GM12873 (cell line): Measurements from ENCODE around the gene RNF213.

Experiments used
- CTCF ChIP-seq: IDR thresholded peaks from 2 replicates; pipeline ENCODE4 v1.5.1; 2012; ENCODE audit warnings: low read depth, mild to moderate bottlenecking, moderate library complexity, low read length, control low read depth; ENCODE audit not compliant: insufficient read depth; ENCODE audit errors: missing control alignments

The RNF213 gene

DNA sequence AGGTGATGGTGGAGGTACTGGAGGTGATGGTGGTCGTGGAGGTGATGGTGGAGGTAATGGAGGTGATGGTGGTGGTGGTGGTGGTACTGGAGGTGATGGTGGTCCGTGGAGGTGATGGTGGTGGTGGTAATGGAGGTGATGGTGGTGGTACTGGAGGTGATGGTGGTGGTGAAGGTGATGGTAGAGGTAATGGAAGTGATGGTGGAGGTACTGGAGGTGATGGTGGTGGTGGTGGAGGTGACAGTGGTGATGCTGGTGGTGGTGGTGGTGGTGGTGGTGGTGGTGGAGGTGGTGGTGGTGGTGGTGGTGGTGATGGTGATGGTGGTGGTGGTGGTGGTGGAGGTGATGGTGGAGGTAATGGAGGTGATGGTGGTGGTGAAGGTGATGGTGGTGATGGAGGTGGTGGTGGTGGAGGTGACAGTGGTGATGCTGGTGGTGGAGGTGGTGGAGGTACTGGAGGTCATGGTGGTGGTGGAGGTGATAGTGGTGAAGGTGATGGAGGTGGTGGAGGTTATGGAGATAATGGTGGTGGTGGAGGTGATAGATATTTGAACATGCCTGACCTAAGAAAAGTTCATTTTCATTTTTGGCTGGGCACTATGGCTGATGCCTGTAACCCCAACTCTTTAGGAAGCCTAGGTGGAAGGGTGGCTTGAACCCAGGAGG, 55.0 kb downstream of the RNF213 start:
- TF ChIP-seq CTCF: no peak

GRCh38 chr17:80316431-80316830, 55.8 kb downstream of the RNF213 start:
- TF ChIP-seq CTCF: no peak

DNA sequence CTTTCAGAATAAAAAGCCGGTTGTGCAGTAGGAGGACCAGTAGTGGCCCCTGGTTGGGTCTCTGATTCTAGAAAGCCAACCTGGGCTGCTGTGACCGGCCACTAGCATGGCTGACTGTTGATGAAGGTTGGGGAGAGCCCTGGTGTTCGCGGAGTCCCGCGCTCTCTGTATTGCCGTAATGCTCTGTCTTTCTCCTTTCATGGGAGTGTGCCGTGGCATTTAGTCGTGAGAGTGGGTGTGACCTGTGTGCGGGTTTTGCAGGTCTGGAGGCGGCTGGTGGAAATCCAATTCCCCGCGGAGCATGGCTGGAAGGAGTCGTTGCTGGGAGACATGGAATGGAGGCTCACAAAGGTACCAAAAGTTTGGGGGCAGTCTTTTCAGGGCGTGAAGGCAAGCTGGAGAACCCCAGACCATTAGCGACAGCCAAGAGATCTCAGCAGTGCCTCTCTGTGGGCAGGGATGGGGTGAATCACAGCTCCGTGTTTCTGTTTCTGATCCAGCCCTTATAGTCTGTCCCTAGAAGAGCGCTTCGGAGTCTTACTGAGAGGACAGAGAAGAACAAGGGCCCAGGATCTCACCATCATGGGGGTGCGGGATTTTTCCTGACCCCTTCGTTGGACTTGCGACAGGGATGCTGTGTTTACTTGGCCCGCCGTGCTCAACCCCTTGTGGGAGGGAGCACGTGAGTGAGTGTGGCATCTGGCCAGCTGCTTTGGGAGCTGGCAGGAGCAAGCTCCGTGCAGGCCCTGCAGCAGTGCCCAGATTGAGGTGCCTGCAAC, 56.5 kb downstream of the RNF213 start:
- TF ChIP-seq CTCF: no peak

DNA sequence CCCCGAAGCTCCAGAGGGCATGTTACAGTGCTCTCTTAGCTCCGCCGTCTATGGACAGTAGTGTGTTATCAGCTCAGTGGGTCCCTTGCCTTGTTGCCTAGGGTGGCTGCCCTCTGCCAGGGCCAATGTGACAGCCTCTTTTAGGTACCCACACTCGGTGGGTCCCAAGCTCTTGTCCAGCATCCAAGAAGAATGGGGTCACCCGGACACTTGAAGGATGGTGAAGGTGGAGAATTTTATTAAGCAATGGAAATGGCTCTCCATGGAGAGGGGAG, 57.0 kb downstream of the RNF213 start:
- no peak for TF ChIP-seq CTCF

GRCh38 chr17:80318166-80318565, 57.5 kb downstream of the RNF213 start:
- TF ChIP-seq CTCF: no peak

DNA sequence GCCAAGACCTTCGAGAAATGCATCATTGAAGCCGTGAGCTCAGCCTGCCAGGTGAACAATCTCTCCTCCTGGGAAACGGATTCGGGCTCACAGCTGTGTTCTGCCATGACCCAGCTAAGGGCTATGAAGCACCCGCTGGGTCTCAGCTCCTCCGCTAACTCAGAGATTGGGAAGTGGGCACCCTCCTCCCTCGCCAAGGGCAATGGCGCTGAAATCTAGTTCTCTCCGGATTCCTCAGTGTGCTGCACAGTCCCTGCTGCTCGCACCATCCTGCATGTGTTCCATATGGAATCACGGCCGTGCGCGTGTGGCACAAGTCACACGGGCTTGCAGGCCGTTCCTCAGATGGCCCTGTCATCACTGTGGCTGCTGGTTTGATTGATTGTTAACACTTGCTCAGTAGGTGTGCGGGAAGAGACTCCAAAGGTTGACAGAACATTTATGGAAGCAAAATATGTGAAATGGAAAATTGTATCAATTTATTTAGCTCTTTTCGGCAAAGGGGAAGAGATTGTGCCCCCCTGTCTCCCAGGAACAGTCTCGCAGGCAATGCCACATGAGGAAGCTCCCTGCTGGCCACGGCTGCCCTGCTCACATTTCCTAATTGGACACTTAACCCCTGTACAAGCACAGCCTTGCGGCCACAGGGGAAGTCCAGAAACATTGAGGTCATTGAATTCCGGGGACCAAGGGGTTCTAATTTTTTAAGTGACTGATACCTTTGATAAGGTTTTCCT, 58.8 kb downstream of the RNF213 start:
- no peak for TF ChIP-seq CTCF

GRCh38 chr17:80319999-80320344, 59.3 kb downstream of the RNF213 start:
- TF ChIP-seq CTCF: no peak
